HTERT RPE-1 (cell line): Measurements from ENCODE around the gene PCDHB13.

Source experiments
- in situ Hi-C: fragments of 300-500 bp; cut with MboI; formaldehyde crosslinking; loops from 4 replicates; pipeline ENCODE4 v1.14.3; 2020; ENCODE audit warnings: low sequenced_read_pairs

Gene PCDHB13

GRCh38 chr5:141260458-141261237 lies 46.9 kb downstream of the PCDHB13 start:
- in situ Hi-C loops, result no loop called here

GRCh38 chr5:141261238-141261546 lies 47.5 kb downstream of the PCDHB13 start:
- in situ Hi-C loops, result no loop called here
